NB4 (cell line): ENCODE data around the gene DTL.

Experiments used
- CTCF ChIP-seq: IDR thresholded peaks from one replicate; pipeline ENCODE4 v1.5.1; 2012; ENCODE audit warnings: low read depth, low read length
- MYC ChIP-seq: IDR thresholded peaks from 2 replicates; pipeline ENCODE4 v1.6.1; 2011; ENCODE audit warnings: low read depth, low read length

- TF ChIP-seq CTCF = no peak
- TF ChIP-seq MYC = no peak
Measured at GRCh38 chr1:212097360-212097759, 61.8 kb downstream of the DTL start.
